Mucosa of descending colon (tissue), 3 donors: ENCODE data around the gene ZNF716. TPM values are rescaled to one million over a fixed set of nuclear protein-coding genes. Genes with fewer than 3 reads are reported as not detected.
"Not testable (repeated sequence)": the region's sequence is repeated elsewhere in the genome, so short reads cannot be mapped to it uniquely, and the experiment has no call there.

Experiments
- ATAC-seq: fragments of 200-7000 bp; cut with Tn5 transposase; one replicate; pipeline ENCODE4 v1.9.1; 2020; ENCODE audit warnings: mild to moderate bottlenecking, moderate library complexity
- DNase-seq, 3 donors: peaks; one replicate each; pipeline ENCODE4 v3.0.0-alpha.2; 2020
- H3K36me3 ChIP-seq: fragments of 200-600 bp; one replicate; pipeline ENCODE4 v1.8.0; 2021; ENCODE audit warnings: low read depth, mild to moderate bottlenecking
- H3K4me1 ChIP-seq: fragments of 200-600 bp; one replicate; pipeline ENCODE4 v1.8.0; 2021; ENCODE audit warnings: low read depth, mild to moderate bottlenecking
- H3K4me3 ChIP-seq: fragments of 200-600 bp; one replicate; pipeline ENCODE4 v1.8.0; 2021; ENCODE audit warnings: mild to moderate bottlenecking
- H3K9me3 ChIP-seq: fragments of 200-600 bp; one replicate; pipeline ENCODE4 v1.8.0; 2021; ENCODE audit warnings: mild to moderate bottlenecking
- intact Hi-C, 2 donors: fragments of 100-400 bp; cut with DNase I in 1 of 2; cut with micrococcal nuclease in 1 of 2; formaldehyde crosslinking; loops; one replicate each; pipeline versions ENCODE4 v1.11.0 to v1.11.1; 2022; cut with DNase I, micrococcal nuclease
- long read RNA-seq, 2 donors: library from polyadenylated mRNA; unstranded; transcript quantifications; one replicate each; pipeline ENCODE4 v2.0.0, GENCODE V29; 2019 to 2021
- total RNA-seq, 3 donors: library from RNA; stranded (reverse); fragmentation: NEBNext Ultra II Directional in 2 of 3; extraction: Animal tissue kit (Norgen Biotek cat#: 25700) in 2 of 3; gene quantifications; one replicate each; pipeline versions ENCODE4 v1.2.1 to v1.2.4, GENCODE V29; 2021 to 2023
- TF ChIP-seq, protein P1 (sequence below): fragments of 200-600 bp; IDR thresholded peaks from one replicate; pipeline ENCODE4 v1.8.0; 2022; ENCODE audit warnings: antibody characterized with exemption, mild to moderate bottlenecking
- donor health status: DM: no; HTN: no; CAD: no; lungs with moderate emphysema.
- donor health status: DM: no; HTN: no; CAD: no.
- donor health status: DM: no; HTN: yes; CAD: no.

ZNF716 gene
- not detected for total RNA-seq
- long read RNA-seq, donor 1: 0 reads
- long read RNA-seq, donor 2: 0 reads

DNA sequence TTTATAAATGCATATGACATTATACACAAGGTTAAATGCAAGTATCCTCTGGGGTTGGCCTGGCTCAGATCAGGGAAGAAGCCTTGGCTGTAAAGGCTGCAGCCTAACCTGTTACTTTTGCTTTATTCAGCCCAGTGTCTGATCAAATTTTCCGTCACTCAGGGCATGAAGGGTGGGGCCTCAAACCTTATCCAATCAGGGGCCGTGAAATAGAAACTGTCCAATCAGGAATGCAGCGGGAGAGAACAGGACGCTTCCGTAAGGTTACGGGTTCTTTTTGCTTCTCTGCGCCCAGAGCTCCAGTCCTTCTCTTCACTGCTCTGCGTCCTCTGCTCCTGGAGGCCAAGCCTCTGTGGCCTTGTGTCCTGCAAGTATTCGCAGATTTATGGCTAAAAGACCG lies at the start of gene ZNF716:
Gene ZNF716, plus strand, starts transcription at position 274 of the 400 bp plus-strand sequence. Its CDS starts 112 bp downstream, at position 386.
- peaks cover 70% of the 10 kb centered on the region for H3K9me3 ChIP-seq
- intact Hi-C loops: no loop called here
- TF ChIP-seq, protein P1, sequence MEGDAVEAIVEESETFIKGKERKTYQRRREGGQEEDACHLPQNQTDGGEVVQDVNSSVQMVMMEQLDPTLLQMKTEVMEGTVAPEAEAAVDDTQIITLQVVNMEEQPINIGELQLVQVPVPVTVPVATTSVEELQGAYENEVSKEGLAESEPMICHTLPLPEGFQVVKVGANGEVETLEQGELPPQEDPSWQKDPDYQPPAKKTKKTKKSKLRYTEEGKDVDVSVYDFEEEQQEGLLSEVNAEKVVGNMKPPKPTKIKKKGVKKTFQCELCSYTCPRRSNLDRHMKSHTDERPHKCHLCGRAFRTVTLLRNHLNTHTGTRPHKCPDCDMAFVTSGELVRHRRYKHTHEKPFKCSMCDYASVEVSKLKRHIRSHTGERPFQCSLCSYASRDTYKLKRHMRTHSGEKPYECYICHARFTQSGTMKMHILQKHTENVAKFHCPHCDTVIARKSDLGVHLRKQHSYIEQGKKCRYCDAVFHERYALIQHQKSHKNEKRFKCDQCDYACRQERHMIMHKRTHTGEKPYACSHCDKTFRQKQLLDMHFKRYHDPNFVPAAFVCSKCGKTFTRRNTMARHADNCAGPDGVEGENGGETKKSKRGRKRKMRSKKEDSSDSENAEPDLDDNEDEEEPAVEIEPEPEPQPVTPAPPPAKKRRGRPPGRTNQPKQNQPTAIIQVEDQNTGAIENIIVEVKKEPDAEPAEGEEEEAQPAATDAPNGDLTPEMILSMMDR: no peak
- no peak within 1 kb of the TSS for H3K4me3 ChIP-seq
- no peaks in the 10 kb centered on the region for H3K4me1 ChIP-seq
- ATAC-seq: no peak
- no peak for DNase-seq
- H3K36me3 ChIP-seq: no peaks in the 10 kb centered on the region

DNA sequence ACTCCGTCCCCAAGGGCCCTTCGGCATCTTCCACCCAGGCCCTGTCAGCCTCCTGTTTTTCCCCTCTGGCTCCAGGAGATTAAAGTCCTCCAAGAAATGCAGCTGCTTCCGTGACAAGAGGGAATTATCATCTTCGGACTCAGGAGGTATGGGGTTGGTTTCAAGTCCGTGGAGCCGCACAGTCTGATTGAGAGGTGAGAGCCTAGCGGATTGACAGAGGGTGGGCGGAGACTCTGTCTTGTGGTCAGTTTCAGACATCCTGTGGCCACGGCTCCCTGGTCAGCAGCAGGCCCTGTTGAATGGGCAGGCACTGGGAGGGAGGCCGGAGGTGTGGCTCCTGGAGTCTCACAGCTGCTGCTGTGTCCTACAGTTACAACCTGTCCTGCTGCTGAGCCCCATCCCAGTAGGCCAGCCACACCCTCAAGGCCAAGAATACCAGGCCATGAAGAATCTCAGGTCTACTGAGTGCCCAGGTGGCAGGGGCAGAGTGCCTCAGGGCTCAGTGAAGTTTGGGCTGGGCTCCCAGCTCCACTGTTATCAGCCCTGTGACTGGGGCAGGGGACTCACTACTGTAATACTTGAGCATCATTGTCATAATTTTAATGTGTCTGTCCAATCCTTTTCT lies 49.3 kb upstream of the ZNF716 start:
- Histone ChIP-seq H3K4me3 (no peak overlapping the region), H3K9me3 (peaks cover 75% of the 10 kb centered on the region), H3K36me3 (no peaks in the 10 kb centered on the region), H3K4me1 (no peaks in the 10 kb centered on the region)
- intact Hi-C loops: no loop called here
- TF ChIP-seq, protein P1: no peak
- DNase-seq: no peak
- ATAC-seq: no peak

DNA sequence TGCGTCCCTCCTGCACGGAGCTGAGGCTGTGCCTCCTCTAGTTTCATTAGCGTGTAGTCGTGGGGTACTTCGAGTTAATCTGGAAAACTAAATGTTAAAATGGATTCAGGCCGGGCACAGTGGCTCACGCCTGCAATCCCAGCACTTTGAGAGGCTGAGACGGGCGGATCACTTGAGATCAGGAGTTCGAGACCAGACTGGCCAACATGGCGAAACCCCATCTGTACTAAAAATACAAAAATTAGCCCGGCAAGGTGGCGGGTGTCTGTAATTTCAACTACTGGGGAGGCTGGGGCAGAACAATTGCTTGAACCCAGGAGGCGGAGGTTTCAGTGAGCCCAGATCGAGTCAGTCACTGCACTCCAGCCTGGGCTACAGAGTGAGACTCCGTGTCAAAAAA lies 46.9 kb upstream of the ZNF716 start:
- H3K4me3 ChIP-seq, H3K36me3 ChIP-seq, ATAC-seq, intact Hi-C loops, DNase-seq, H3K4me1 ChIP-seq: not testable (repeated sequence)
- H3K9me3 ChIP-seq: peaks cover 66% of the 10 kb centered on the region

DNA sequence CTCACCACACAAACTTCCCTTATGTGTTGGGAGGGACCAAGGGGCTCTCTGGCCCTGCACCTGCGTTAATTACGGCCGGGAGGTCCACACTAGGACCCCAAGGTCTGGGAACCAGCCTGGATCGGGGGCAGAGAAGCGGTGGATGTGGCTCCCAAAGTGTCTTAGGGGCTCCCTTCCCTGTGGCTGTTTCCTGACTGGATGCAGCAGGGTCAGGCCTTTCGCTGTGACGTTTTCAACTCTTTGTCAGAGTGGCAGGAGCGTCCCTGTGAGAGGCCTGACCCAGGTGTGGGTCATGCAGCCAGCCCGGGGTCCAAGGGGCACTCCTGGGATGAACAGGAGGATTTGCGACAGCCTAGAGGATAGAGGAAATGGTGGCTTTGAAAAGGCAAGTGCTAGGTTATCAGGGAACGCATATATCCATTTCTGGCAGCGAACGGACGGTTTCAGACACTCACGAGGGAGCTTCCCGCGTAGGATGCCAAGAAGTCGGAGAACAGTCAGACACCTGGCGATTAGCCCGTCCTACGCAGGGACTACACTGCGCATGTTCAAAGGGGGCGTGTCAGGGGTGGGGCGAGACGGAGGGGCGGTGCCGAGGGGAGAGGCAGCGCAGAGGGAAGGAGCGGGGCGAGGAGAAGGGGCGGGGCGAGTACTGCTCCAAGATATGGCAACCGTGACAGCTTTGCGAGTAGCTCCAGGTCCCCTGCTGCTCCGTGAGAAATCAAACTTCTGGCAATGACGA lies 46.2 kb upstream of the ZNF716 start:
- DNase-seq: peak in 1 of 3 donors; percentile 9
- intact Hi-C loops: no loop called here
- TF ChIP-seq, protein P1: no peak
- Histone ChIP-seq H3K4me3 (no peak overlapping the region), H3K4me1 (no peaks in the 10 kb centered on the region), H3K36me3 (no peaks in the 10 kb centered on the region), H3K9me3 (peaks cover 59% of the 10 kb centered on the region)
- no peak for ATAC-seq

DNA sequence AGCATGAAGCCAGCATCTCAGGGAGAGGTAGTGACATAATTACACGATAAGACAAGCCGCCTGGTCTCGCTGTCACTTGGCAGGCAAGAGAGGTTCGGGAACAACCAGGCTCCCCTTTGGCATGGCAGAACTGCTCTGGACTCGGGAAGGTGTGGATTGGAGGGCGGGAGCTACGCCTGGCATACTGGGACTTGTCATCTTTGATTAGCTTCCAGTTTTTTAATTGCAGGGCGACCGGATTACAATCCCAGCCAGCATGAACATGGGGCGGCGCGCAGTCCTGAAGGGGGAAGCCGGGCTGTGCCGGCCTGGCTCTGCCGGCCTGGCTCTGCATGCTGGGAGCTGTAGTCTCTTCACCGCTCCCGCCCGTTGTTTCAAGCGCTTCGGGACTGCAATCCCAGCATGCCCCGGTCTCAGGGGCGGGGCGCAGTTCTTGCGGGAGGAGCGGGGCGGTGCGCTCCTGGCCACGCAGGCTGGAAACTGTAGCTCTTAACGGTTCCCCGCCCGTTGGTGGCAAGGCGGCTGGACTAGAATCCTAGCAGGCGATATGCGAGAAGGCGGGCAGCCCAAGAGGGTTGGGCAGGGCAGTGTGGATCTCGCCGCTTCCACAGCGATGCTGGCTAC lies 45.5 kb upstream of the ZNF716 start:
- ATAC-seq (peak; percentile 33), DNase-seq (peak in 1 of 3 donors; percentile 2)
- H3K36me3 ChIP-seq: no peaks in the 10 kb centered on the region
- H3K4me3 ChIP-seq: no peak overlapping the region
- TF ChIP-seq, protein P1: no peak
- peaks cover 57% of the 10 kb centered on the region for H3K9me3 ChIP-seq
- intact Hi-C loops: no loop called here
- H3K4me1 ChIP-seq: no peaks in the 10 kb centered on the region

DNA sequence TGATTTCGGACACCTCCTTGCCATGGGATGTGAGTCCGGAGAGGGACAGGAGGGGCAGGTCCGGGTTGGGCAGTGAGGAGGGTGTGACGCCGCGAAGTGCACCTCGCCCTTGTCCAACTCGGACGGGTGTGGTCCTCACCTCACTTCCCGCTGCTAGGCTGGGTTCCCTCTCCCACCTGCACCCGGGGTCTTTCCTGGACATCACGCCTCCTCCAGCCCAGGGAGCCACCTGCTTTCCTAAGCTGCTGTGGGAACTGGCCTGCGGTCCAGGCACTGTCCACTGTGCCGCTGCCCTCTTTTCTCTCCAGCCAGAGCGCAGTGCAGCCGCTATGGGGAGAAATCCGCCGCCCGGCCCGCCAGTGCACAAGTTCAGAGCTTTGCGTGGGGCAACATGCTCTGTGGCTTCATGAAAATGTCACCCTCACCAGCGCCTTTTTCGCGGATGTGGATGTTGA lies 45.0 kb upstream of the ZNF716 start:
- DNase-seq (no peak), ATAC-seq (no peak)
- TF ChIP-seq, protein P1: no peak
- Histone ChIP-seq H3K9me3 (peaks cover 54% of the 10 kb centered on the region), H3K4me1 (no peaks in the 10 kb centered on the region), H3K36me3 (no peaks in the 10 kb centered on the region), H3K4me3 (no peak overlapping the region)
- intact Hi-C loops: no loop called here
